Epithelial cell of esophagus (primary cell): ENCODE measurements around the gene XRCC3.
"Not testable (repeated sequence)": the region's sequence is repeated elsewhere in the genome, so short reads cannot be mapped to it uniquely, and the experiment has no call there.

Experiments
- DNase-seq: peaks from one replicate; pipeline ENCODE4 v3.0.0; 2010; ENCODE audit warnings: low read depth
- H3K4me3 ChIP-seq: 2 replicates; pipeline ENCODE4 v1.5.1; 2011; ENCODE audit warnings: mild to moderate bottlenecking, low read length, control low read depth
- CTCF ChIP-seq: IDR thresholded peaks from 2 replicates; pipeline ENCODE4 v1.5.1; 2011; ENCODE audit warnings: low read depth, mild to moderate bottlenecking, low read length, control low read depth, inconsistent platforms; ENCODE audit not compliant: insufficient read depth; ENCODE audit errors: missing control alignments

The XRCC3 gene

GRCh38 chr14:103653805-103654204, 61.4 kb downstream of the XRCC3 start:
- no peak for DNase-seq

GRCh38 chr14:103653336-103653735, 61.9 kb downstream of the XRCC3 start:
- not testable (repeated sequence) for DNase-seq, H3K4me3 ChIP-seq

More at GRCh38 chr14:103653805-103654204, 61.4 kb downstream of the XRCC3 start:
- no peak overlapping the region for H3K4me3 ChIP-seq
- TF ChIP-seq CTCF: no peak

- TF ChIP-seq CTCF: no peak
- no peak overlapping the region for H3K4me3 ChIP-seq
- DNase-seq: no peak
Measured at GRCh38 chr14:103652806-103653205, 62.4 kb downstream of the XRCC3 start.

- H3K4me3 ChIP-seq: no peak overlapping the region
- no peak for TF ChIP-seq CTCF
- no peak for DNase-seq
Measured at GRCh38 chr14:103651585-103651984, 63.7 kb downstream of the XRCC3 start.

- H3K4me3 ChIP-seq: no peak overlapping the region
- TF ChIP-seq CTCF: no peak
- no peak for DNase-seq
Measured at GRCh38 chr14:103650213-103650612, 65.0 kb downstream of the XRCC3 start.

GRCh38 chr14:103649001-103649400, 66.2 kb downstream of the XRCC3 start:
- TF ChIP-seq CTCF: no peak
- H3K4me3 ChIP-seq: no peak overlapping the region
- DNase-seq: no peak
